Measurements from ENCODE around the gene WBP1. TPM values are rescaled to one million over a fixed set of nuclear protein-coding genes. Genes with fewer than 3 reads are reported as not detected.
"Not testable (repeated sequence)": the region's sequence is repeated elsewhere in the genome, so short reads cannot be mapped to it uniquely, and the experiment has no call there.

WBP1 gene
- total RNA-seq, 1 donor from 2014 or later, result 44.3 TPM

DNA sequence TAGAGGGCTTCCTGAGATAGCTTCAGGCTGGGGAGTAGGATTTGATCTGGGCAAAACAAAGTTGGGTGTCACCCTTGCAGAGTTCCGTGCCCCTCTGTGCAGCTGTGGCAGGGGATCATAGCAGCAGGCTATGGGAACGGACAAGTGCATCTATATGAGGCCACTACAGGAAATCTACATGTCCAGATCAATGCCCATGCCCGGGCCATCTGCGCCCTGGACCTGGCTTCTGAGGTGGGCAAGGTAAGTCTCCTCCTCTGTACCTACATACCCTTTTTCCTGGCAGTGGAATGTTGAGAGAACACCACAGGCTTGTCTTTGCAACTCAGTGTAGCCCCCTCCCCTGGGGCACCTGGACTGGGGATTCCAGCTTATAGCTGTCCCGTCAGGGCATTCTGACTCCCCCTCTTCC lies 33.2 kb upstream of the WBP1 start:
- ATAC-seq, result no peak
- no peak for DNase-seq (ENCODE audit: missing footprints)
- intact Hi-C loops (cut with DNase I), result no loop called here

DNA sequence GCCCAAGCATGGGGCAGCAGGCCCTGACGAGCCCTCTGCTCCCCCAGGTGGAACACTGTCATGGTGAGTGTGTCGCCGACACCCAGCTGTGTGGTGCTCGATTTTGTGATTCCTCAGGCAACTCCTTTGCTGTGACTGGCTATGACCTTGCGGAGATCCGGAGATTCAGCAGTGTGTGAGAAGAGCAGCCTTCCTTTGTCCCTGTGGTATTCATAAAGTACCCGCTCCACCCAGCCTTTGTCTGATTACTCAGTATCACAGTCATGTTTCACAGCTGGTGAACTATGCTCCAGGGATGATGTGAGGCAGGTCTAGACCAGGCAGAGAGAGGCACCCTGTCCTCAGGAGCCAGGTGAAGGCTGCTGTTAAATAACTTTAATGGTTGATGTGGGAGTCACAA lies 32.7 kb upstream of the WBP1 start:
- ATAC-seq (no peak), DNase-seq (ENCODE audit: missing footprints) (no peak)
- intact Hi-C loops (cut with DNase I), result no loop called here

DNA sequence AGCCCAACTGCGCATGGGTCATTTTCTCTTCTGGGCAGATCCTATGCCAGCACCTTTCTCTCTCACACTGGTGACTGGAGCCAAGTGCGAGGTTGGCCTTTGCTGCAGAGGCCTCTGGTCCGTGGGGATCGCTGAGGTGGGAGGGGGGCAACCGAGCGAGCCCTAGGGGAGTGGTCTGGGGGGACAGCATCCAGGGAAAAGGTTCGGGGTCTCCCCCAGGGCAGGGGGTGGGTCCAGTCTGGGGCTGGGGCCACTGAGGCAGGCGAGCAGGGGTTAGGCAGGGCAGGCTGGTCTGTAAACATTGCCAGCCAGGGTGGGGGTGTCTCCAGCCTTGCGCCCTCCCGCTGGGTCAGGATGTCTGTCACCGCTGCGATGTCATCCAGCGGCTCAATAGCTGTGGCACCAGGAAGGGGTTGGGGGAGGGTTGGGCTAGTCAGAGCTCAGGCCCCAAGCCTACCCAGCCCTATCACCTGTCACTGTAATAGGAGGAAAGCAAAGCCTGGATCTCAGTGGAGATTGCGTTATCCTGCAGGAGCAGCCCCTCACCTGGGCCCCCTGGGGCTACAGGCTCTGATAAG lies 32.0 kb upstream of the WBP1 start:
- intact Hi-C loops (cut with DNase I), result no loop called here

DNA sequence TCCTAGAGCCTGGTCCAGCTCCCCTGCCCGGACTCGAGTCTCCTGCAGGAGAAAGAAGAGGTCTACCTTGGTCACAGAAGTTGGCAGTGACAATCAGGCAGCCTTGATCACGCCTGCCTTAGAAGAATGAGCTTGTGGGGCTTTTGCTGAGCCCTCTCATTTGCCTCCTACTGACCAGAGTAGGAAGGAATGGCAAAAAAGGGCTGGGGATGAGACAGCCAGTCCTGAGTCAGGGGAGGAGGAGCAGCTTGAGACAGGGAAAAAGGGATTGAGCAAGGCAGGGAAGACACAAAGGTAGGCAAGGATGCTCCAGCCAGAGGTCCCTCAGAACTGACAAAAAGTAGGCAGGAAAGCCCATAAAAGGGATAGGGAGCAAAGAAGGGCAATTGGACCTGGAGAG lies 30.7 kb upstream of the WBP1 start:
- ATAC-seq (no peak), DNase-seq (ENCODE audit: missing footprints) (no peak)
- intact Hi-C loops (cut with DNase I), result no loop called here

More for the DNA sequence above, 32.0 kb upstream of the WBP1 start:
- ATAC-seq, result no peak
- DNase-seq (ENCODE audit: missing footprints), result no peak

DNA sequence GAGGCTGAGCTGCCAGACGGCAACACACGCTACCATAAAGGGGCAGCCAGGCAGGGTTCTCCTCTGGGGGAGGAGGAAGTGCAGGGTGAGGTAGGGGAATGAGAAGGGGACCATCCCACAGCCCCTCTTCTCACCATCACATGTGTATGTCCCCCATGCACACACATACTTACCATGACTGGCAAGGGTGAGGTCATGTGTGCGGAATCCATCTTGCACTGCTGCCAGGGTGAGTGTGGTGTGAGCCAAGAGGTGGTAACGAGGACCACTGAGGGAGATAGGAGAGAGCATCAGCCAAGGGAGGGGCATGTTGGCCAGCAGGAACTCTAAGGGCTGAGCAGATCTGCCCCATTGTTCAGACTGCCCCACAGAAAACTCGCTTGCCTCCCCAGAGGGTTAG lies 29.6 kb upstream of the WBP1 start:
- no peak for ATAC-seq
- DNase-seq (ENCODE audit: missing footprints), result no peak
- intact Hi-C loops (cut with DNase I), result no loop called here

DNA sequence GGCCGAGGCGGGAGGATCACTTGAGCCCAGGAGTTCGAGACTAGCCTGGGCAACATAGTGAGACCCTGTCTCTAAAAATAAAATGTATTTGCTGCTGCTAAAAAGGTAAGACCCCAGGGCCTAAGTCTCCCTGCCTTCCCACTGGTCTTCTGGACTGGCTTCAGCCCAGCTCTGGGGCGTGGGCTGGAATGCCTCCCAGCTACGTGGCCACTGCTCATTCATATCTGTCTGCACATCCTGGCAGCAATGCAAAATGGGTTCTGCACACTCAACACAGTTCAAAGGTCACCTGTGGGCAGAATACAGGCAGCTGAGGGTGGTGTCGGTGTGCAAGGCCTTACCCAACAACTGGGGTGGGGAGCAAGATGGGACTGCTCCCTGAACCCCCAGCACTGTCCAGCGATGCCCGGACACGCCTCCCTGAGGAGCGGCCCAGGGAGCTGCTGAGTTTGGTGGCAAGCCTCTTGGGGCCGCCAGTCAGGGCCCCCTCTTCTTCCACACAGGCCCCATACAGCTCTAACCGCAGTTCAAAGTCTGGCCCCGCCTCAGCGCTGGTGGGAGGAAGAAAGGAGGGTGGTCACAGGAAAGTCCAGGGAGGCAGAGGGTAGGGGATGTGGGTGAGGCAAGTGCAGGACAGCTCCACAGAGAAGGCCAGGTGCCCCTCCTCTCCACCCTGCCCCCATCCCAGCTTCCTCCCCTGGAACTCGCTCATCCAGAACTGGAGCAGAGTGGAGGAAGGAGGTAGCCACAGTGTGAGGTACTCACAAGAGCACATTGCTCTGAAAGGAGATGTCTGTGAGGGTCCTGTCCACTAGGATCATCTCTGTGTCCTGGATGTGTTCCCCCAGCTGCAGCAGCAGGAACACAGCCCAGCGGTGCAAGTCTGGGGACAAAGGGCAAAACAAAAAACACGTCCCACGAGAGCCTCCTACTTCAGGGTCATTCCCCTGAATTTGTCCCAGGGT lies 28.5 kb upstream of the WBP1 start:
- no peak for ATAC-seq
- intact Hi-C loops (cut with DNase I), result no loop called here
- DNase-seq (ENCODE audit: missing footprints), result no peak

DNA sequence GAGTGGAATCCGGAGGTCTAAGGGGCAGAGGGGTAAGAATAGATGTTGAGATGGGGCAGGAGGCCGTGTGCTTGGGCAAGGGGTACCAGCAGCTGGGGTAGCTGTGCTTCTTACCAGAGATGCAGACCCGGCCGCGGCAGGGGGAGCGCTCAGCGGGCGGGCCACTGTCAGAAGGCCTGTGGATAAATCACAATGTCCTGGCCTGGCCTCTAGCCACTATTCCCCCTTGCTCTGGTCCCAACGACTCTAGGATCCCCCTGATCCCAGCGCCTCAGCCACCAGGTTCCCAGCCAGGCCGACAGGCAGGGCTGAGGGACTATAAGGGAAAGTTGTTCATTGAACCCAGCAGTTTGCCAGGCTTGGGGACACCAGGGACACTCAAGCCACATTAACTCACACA lies 27.7 kb upstream of the WBP1 start:
- no peak for DNase-seq (ENCODE audit: missing footprints)
- no peak for ATAC-seq

DNA sequence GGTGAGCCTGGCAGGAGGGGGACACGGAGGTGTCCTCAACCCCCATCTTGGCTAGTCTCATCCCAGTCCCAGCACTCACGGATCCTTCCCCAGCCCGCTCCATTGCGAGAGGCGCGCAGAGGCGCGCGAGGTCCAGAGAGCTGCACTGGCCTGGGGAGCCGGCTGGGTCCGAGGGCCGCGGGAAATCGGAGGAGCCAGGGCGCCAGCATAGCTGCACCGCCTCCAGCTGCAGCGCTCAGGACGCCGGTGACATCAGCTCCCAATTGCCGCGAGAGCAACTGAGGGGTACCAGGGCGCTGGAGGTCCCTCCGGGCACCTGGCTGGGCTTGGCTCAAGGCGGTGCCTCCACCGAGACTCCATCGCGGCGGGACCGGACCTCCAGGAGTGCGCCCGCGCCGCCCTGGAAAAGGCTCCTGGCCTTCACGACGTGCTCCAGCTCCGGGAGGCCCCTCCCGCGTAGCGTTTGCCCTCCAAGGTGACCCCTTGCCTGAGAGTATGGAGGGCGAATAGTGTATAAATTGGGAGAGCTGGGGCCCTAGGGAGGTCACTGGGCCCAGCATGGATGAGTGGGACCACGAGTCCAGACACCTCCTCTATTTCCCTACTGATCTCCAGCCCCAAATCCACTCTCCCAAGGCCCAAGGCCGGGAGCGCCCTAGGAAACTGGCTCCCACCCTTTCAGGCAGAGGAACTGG lies 22.0 kb upstream of the WBP1 start:
- intact Hi-C loops (cut with DNase I), result no loop called here
- DNase-seq (ENCODE audit: missing footprints) (no peak), ATAC-seq (no peak)

More for the DNA sequence above, 27.7 kb upstream of the WBP1 start:
- intact Hi-C loops (cut with DNase I), result no loop called here

DNA sequence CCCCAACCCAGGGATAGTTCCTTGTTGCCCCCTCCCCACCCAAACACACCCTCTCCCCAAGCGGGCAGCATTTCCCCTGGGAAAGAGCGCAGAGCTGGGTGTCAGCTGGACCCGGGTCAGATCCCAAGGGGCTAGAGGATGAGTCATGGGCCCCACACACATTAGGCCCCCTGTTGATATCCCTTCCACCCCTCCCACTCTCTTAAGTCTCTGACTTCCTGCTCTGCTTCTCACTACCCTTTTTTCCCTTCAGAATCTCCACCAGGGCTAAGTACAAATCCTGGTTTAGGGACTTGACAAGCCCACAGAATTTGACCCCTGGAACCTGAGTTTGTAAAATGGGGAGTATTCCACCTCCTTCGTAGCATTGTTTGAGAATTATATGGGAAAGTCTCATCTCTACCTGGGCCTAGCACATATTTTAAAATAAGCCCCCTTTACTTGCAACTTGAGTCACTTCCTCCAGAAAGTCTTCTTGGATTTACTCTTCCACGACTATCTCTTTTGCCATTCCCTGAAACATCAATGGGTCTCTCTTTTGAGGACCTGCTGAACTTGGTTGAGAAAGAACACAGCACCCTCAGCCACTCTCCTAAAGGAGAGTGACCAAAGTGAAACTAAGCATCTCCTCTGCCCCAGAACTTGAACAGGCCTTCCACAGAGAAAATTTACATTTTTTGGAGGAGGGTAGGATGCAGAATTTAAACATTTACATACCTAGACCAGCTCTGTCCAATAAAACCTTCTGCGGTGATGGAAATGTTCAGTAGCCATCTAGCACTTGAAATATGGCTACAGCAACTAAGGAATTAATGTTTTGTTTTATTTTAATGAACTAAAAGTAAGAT lies 21.2 kb upstream of the WBP1 start:
- DNase-seq (ENCODE audit: missing footprints) (no peak), ATAC-seq (no peak)
- intact Hi-C loops (cut with DNase I), result no loop called here

DNA sequence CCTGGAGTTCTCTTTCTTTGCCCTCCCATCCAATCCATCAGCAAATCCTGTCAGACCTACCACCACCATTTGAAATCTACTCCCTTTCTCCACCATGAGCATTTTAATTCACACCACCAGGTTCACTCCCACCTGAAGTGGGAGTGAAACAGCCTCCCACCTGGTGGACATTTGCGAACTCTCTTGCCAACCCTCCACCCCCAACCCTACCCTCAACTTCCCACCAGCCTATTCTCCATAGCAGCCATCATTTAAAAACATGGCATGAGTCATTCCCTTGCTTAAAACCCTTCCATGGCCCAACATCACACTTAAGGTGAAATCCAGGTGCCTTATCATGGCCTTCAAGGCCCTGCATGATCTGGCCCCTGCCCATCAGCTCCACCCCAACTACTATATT lies 20.0 kb upstream of the WBP1 start:
- intact Hi-C loops (cut with DNase I), result no loop called here
- ATAC-seq (no peak), DNase-seq (ENCODE audit: missing footprints) (no peak)

DNA sequence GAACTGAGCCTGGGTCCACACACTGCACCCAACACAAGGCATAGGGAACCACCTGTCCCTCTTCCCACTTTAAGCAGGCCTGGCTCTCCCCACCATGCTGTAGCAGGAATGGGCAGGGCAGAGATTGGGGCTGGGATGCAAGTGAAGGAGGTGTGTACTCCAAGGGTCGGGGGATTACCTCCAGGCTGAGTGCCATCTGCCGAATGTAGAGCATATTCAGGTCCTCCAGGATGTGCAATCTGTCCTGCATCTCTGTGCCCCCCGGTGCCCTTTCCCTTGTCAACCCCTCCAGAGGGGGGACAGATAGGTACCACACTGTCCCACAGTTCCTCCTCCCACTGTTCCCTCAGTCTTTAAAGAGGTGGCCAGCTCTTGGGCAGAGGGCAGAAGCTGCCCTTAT lies 18.9 kb upstream of the WBP1 start:
- intact Hi-C loops (cut with DNase I), result no loop called here
- no peak for ATAC-seq

DNA sequence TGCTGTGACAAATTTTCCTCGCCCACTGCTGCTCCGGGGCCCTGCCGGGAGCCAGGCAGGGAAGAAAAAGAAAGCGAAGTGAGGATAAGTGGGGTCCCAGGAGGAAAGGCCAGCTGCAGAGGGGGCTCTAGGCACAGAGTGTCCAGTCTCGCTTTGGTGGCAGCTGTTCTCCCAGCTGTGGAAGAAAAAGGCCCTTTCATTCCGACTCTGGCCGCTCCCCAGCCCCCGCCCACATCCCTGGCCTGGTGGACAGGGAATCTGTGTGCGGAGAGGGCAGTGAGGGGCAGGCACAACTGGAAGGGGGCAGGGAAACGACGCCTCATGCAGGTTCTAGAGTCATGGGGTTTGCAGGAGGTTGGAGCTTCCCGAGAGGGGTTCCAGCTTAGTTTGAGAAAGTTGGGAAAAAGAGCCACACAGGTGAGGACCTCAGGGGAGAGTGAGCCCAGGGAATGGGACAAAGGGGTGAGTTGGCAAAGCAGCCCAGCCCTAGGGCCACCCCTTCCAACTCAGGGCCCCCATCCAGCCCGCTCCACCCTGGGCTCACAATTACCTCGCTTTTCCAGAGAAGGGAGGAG lies 18.3 kb upstream of the WBP1 start:
- ATAC-seq (peak; percentile 70), DNase-seq (ENCODE audit: missing footprints) (peak; percentile 92)
- intact Hi-C loops (cut with DNase I), result no loop called here

More for the DNA sequence above, 18.9 kb upstream of the WBP1 start:
- no peak for DNase-seq (ENCODE audit: missing footprints)

DNA sequence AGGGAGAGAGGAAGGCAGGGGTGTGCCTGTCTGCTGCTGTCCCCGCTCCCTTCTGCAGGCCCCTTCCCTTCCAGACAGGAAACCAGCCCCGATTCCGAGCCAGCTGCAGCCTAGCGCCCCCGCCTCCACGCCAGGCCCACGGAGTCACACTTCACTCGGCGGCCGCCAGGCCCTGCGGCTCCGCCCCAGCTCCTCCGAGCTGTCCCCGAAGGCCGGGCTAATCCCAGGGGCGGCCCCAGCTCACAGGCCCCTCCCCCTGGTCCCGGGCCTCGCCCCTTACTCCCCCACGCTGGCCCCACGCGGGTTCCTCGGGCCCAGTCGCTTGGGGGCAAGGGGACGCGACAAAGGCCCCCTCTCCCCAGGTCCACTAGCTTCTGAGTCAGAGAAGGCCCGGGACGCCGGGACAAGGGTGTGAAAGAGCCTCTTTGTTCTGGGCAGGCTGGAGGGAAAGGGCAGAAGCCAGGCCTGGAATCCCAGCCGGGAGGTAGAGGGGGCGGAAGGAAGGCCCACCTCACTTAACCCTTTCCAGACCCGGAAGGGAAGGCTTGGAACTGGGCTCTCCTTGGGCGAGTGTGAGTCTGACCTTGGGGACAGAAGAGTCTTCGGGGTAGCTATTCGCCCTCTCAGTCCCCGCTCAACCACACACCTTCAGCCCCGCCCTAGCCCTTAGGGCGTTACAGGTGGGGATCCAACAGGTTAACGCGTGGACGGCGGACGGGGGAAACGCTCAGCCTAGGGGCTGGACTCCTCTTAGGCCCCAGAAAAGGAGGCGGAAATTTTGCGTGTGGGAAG lies 17.7 kb upstream of the WBP1 start:
- ATAC-seq (peak; percentile 94), DNase-seq (ENCODE audit: missing footprints) (peak; percentile 94)
- intact Hi-C loops (cut with DNase I), result no loop called here

DNA sequence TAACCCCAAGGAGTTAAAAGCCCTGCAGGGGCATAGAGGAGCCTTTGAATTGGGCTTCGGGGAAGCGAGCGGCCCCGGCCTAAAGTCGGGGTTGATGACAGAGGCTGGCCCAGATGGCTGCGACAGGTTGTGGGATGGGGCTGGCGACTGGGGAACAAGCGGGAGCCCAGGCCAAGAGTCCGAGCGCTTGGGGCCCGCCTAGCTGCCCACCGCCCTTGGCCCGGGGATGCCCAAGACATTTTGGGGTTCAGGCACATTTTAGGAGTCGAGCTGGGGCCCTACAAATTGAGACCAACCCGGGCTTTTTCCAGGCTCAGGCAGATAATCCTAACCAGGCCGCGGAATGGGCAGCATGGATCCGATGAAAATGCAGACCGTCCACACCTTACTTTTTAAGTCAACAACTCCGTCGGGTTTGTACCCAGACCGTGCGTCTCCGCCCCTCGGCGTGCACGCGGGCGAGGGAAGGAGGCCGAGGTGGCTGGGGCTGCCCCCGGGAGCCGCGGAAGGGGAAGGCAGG lies 17.0 kb upstream of the WBP1 start:
- ATAC-seq (peak; percentile 7), DNase-seq (ENCODE audit: missing footprints) (no peak)
- intact Hi-C loops (cut with DNase I), result no loop called here

DNA sequence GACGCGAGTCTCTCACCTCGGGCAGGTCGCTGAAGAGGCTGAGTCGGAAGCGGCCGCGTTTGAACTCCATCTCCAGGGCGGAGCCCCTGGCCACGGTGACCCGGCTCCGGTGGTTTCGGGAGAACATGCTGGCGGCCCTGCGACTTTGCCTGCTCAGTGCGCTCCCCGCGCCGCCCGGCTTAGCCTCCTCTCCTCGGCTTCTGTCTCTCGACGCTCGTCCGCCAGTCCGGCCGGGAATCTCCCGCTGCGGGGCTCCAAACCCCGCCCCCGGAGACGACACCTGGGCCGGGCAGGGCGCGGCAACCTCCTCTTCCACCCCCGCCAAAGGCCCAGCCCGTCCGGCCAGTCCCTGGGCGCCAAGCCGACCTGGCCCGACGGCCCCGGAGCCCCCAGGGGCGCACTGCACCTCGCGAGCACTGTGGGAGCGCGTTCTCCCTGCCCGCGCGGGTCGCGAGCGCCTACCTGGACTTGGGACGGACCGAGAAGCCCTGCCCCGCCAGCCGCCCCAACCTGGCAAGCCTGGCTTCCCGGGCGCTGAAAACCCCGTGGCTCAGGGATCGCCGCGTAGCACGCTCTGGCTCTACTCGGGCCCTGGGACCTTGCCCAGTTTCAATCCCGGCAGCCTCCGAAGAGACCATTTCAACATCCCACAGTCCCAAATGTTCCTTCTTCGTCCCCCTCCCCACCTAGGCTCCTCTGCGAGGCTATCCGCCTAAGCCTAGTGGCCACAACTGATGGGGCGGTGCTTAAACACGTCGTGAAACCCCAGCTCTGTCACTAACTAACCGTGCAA lies 16.4 kb upstream of the WBP1 start, which contains the start of gene RTKN:
TSS of gene RTKN (minus strand) at position 248 of the 793 bp plus-strand sequence. CDS start at position 127, 121 bp downstream.
- no peak for DNase-seq (ENCODE audit: missing footprints)
- peak; percentile 6 for ATAC-seq
- intact Hi-C loops (cut with DNase I), result no loop called here

DNA sequence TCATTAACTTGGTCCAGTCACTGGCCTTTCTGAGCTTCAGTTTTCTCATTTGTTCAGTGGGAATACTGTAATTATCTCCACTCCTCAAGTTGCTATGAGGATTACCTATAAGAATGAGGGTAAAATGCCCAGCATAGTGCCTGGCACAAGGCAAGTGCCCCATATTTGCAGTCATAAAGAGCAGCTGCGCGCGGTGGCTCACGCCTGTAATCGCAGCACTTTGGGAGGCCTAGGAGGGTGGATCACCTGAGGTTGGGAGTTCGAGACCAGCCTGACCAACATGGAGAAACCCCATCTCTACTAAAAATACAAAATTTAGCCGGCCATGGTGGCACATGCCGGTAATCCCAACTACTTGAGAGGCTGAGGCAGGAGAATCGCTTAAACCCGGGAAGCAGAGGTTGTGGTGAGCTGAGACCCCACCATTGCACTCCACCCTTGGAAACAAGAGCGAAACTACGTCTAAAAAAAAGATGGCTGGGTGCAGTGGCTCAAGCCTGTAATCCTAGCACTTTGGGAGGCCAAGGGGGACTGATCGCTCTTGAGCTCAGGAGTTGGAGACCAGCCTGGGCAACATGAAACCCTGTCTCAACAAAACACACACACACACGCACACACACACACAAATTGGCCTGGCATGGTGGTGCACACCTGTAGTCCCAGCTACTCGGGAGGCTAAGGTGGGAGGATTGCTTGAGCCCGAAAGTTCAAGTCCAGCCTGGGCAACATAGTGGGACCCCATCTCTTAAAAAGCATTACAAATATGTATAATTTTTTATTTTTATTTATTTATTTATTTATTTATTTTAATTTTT lies 15.5 kb upstream of the WBP1 start:
- DNase-seq (ENCODE audit: missing footprints); intact Hi-C loops (cut with DNase I); ATAC-seq: not testable (repeated sequence)

All from Right ventricle myocardium inferior (tissue), 1 donor.